Gastrocnemius medialis (tissue), 4 donors: ENCODE measurements around the gene KLHL26.

Source experiments
- POLR2A ChIP-seq, 2 donors: fragments of 450-650 bp; IDR thresholded peaks; one replicate each; pipeline ENCODE4 v1.6.1; 2017; ENCODE audit warnings: antibody characterized with exemption in 2 of 2, mild to moderate bottlenecking in 2 of 2, moderate library complexity in 2 of 2
- TF ChIP-seq, protein P1 (sequence below), 5 experiments: fragments of 450-650 bp in 3 of 5; fragments of 200-600 bp in 2 of 5; sonication (generic) in 2 of 5; IDR thresholded peaks in 4 of 5; conservative IDR thresholded peaks in 1 of 5; 1 replicate in 4 of 5; 2 replicates in 1 of 5; pipeline ENCODE4 v1.5.1; 2016 to 2019; ENCODE audit warnings: antibody characterized with exemption in 5 of 5, mild to moderate bottlenecking in 3 of 5, moderate library complexity in 3 of 5

- TF ChIP-seq POLR2A (IDR thresholded peaks at IDR 0.05) = no peak
- TF ChIP-seq, protein P1, sequence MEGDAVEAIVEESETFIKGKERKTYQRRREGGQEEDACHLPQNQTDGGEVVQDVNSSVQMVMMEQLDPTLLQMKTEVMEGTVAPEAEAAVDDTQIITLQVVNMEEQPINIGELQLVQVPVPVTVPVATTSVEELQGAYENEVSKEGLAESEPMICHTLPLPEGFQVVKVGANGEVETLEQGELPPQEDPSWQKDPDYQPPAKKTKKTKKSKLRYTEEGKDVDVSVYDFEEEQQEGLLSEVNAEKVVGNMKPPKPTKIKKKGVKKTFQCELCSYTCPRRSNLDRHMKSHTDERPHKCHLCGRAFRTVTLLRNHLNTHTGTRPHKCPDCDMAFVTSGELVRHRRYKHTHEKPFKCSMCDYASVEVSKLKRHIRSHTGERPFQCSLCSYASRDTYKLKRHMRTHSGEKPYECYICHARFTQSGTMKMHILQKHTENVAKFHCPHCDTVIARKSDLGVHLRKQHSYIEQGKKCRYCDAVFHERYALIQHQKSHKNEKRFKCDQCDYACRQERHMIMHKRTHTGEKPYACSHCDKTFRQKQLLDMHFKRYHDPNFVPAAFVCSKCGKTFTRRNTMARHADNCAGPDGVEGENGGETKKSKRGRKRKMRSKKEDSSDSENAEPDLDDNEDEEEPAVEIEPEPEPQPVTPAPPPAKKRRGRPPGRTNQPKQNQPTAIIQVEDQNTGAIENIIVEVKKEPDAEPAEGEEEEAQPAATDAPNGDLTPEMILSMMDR (IDR thresholded peaks at IDR 0.05 in 4 of 5, conservative IDR thresholded peaks at IDR 0.05 in 1 of 5) = no peak
These were observed 25.3 kb upstream of the KLHL26 start for GRCh38 chr19:18611327-18612050.
